ENCODE data around the gene EXOC6B.

EXOC6B gene

GRCh38 chr2:72794572-72794971, 31.3 kb downstream of the EXOC6B start:
- DNase-seq (ENCODE audit: low spot score), result no peak
- Mint-ChIP-seq H3K27ac (no peak overlapping the region), H3K36me3 (ENCODE audit: low read depth) (no peaks in the 10 kb centered on the region), H3K9me3 (no peaks in the 10 kb centered on the region), H3K27me3 (ENCODE audit: low read depth) (no peaks in the 10 kb centered on the region), H3K4me1 (ENCODE audit: low read depth) (peaks cover 10% of the 10 kb centered on the region), H3K4me3 (no peak overlapping the region)

- H3K36me3 Mint-ChIP-seq (ENCODE audit: low read depth), result no peaks in the 10 kb centered on the region
- no peak overlapping the region for H3K27ac Mint-ChIP-seq
- no peaks in the 10 kb centered on the region for H3K27me3 Mint-ChIP-seq (ENCODE audit: low read depth)
- peaks cover 10% of the 10 kb centered on the region for H3K4me1 Mint-ChIP-seq (ENCODE audit: low read depth)
- H3K4me3 Mint-ChIP-seq, result no peak overlapping the region
- no peaks in the 10 kb centered on the region for H3K9me3 Mint-ChIP-seq
- no peak for DNase-seq (ENCODE audit: low spot score)
Observed at GRCh38 chr2:72793798-72794440, 31.9 kb downstream of the EXOC6B start.

DNA sequence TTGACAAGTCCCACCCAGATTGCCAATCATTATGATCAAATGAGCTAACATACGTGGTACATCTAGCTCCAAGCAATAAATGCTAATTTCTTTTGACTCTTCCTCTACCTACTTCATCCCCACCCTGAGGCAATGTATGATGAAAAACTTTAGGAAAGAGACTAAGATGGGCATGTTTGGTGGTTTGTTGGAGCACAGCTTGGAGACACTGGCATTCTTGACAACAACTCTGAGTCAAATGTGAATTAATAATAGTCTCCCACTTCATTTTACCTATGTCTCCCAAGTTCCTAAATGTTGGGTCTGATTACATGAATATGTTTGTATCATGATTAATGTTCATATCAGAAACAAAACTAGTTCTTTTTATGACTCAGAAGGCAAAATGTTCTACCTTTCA, 36.6 kb downstream of the EXOC6B start:
- Mint-ChIP-seq H3K27me3 (ENCODE audit: low read depth) (no peaks in the 10 kb centered on the region), H3K9me3 (no peaks in the 10 kb centered on the region), H3K27ac (no peak overlapping the region), H3K4me3 (no peak overlapping the region), H3K4me1 (ENCODE audit: low read depth) (peaks cover 4% of the 10 kb centered on the region), H3K36me3 (ENCODE audit: low read depth) (no peaks in the 10 kb centered on the region)
- no peak for DNase-seq (ENCODE audit: low spot score)

DNA sequence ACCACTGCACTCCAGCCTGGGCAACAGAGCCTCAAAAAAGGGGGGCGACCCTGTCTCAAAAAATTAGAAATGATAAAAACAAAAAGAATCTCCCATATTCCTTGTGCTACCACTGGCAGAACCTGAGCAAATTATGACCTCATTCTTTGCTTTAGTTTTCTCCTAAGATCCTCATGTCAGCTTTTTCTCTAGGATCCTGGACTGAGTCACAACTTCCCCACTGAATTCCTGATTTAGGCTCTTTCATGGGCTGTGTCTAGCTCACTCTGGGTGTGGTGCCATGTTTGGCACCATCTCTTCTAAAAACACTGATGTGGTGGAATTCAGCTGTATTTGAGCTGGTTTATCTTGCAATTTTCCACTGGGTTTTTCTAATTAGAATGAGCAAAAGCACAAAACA, 37.1 kb downstream of the EXOC6B start:
- Mint-ChIP-seq H3K36me3 (ENCODE audit: low read depth) (no peaks in the 10 kb centered on the region), H3K27ac (no peak overlapping the region), H3K4me3 (no peak overlapping the region), H3K27me3 (ENCODE audit: low read depth) (peaks cover under 1% of the 10 kb centered on the region), H3K9me3 (no peaks in the 10 kb centered on the region), H3K4me1 (ENCODE audit: low read depth) (no peaks in the 10 kb centered on the region)
- no peak for DNase-seq (ENCODE audit: low spot score)

- Mint-ChIP-seq H3K4me3 (no peak overlapping the region), H3K27ac (no peak overlapping the region), H3K9me3 (no peaks in the 10 kb centered on the region), H3K4me1 (ENCODE audit: low read depth) (no peaks in the 10 kb centered on the region), H3K36me3 (ENCODE audit: low read depth) (no peaks in the 10 kb centered on the region), H3K27me3 (ENCODE audit: low read depth) (peaks cover 2% of the 10 kb centered on the region)
- no peak for DNase-seq (ENCODE audit: low spot score)
Observed at GRCh38 chr2:72785517-72785916, 40.3 kb downstream of the EXOC6B start.

GRCh38 chr2:72782520-72782919, 43.3 kb downstream of the EXOC6B start:
- H3K27ac Mint-ChIP-seq, result no peak overlapping the region
- H3K36me3 Mint-ChIP-seq (ENCODE audit: low read depth), result no peaks in the 10 kb centered on the region
- no peak for DNase-seq (ENCODE audit: low spot score)
- peaks cover 2% of the 10 kb centered on the region for H3K27me3 Mint-ChIP-seq (ENCODE audit: low read depth)
- H3K9me3 Mint-ChIP-seq, result no peaks in the 10 kb centered on the region
- H3K4me3 Mint-ChIP-seq, result no peak overlapping the region
- H3K4me1 Mint-ChIP-seq (ENCODE audit: low read depth), result no peaks in the 10 kb centered on the region

DNA sequence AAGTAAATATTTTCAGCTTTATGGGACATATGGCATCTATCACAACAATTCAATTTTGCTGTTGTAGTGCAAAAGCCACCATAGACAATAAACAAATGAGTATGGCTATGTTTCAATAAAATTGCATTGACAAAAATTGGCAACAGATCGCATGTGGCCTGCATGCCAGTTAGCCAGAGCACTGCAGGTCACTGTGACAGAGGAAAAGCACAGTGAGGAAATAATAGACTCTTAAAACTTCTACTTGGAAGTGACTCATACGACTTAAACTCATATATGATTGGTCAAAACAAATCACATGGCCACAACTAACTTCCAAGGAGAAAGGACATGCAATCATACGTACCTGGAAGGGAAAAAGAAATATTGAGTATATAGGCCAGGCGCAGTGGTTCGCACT, 44.4 kb downstream of the EXOC6B start:
- H3K27ac Mint-ChIP-seq, result no peak overlapping the region

DNA sequence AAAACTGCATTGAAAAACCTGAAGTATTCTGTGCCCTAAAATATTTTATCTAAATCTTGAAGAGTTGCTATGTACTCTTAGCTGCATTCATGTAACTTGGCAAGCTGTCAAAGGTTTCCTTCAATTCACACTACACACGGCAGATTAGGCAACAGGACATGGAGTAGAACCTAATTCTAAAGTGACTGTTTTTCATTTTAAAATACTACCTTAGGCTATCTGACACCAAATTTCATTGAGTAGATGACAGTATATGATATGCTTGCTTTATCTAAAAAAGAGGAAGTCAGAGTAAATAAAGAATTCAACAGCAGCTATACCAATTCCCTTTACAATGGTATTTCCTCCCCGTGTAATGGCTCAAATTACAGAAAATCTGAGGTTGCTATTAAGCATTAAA, 45.4 kb downstream of the EXOC6B start:
- no peaks in the 10 kb centered on the region for H3K36me3 Mint-ChIP-seq (ENCODE audit: low read depth)
- no peak for DNase-seq (ENCODE audit: low spot score)
- H3K9me3 Mint-ChIP-seq, result no peaks in the 10 kb centered on the region
- no peak overlapping the region for H3K4me3 Mint-ChIP-seq
- H3K4me1 Mint-ChIP-seq (ENCODE audit: low read depth), result no peaks in the 10 kb centered on the region
- peaks cover 2% of the 10 kb centered on the region for H3K27me3 Mint-ChIP-seq (ENCODE audit: low read depth)
- H3K27ac Mint-ChIP-seq, result no peak overlapping the region

More for the DNA sequence above, 44.4 kb downstream of the EXOC6B start:
- no peak for DNase-seq (ENCODE audit: low spot score)
- no peak overlapping the region for H3K4me3 Mint-ChIP-seq
- H3K27me3 Mint-ChIP-seq (ENCODE audit: low read depth), result peaks cover 2% of the 10 kb centered on the region
- no peaks in the 10 kb centered on the region for H3K36me3 Mint-ChIP-seq (ENCODE audit: low read depth)
- no peaks in the 10 kb centered on the region for H3K4me1 Mint-ChIP-seq (ENCODE audit: low read depth)
- H3K9me3 Mint-ChIP-seq, result no peaks in the 10 kb centered on the region

DNA sequence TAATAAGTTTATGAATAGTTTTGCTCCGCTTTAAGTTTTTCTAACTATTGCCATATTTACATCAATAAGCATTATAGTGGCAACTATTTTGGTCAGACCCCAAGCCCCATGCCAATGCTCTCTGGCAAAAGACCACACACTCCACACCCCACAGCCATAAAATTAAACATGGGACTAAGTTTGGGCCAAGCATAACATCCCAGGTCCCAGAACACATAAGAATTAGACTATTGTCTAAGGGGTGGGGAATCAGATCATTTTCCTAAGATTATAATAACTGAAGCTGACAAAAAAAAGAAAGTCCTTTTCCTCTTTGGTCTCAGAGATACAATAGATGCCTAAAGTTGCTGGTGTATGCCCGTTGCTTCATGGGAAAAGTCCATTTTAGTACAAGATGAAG, 46.3 kb downstream of the EXOC6B start:
- no peaks in the 10 kb centered on the region for H3K9me3 Mint-ChIP-seq
- DNase-seq (ENCODE audit: low spot score), result no peak
- no peak overlapping the region for H3K27ac Mint-ChIP-seq
- H3K4me1 Mint-ChIP-seq (ENCODE audit: low read depth), result no peaks in the 10 kb centered on the region
- no peak overlapping the region for H3K4me3 Mint-ChIP-seq
- no peaks in the 10 kb centered on the region for H3K36me3 Mint-ChIP-seq (ENCODE audit: low read depth)
- H3K27me3 Mint-ChIP-seq (ENCODE audit: low read depth), result peaks cover 2% of the 10 kb centered on the region

GRCh38 chr2:72778410-72778809, 47.4 kb downstream of the EXOC6B start:
- no peaks in the 10 kb centered on the region for H3K36me3 Mint-ChIP-seq (ENCODE audit: low read depth)

DNA sequence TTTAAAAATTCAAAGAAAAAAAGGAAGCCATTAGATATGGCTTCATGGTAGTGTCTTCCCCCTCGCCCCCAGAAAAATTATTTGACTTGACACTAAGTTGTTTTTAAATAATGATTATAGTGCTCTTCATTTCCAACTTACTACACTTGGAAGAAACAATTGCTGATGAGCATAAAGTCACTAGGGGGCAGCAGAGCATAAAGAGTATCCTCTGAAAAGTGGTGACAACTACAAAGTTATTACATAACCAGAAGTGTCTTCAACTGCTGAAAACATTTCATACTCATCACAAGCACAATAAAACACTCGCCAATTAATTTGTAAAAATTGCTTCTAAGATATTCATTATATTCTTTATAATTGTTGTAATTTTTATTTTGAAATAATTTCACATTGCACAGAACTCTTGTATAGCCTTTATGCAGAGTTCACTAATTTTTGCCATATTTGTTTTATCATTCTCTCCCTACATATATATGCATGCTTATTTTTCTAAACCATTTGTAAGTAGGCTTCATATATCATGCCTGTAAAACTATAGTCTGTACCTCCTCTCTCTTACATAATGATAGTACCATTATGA, 54.9 kb downstream of the EXOC6B start:
- H3K4me3 Mint-ChIP-seq, result no peak overlapping the region
- no peaks in the 10 kb centered on the region for H3K36me3 Mint-ChIP-seq (ENCODE audit: low read depth)
- DNase-seq (ENCODE audit: low spot score), result peak; percentile 33
- H3K27me3 Mint-ChIP-seq (ENCODE audit: low read depth), result no peaks in the 10 kb centered on the region
- H3K27ac Mint-ChIP-seq, result no peak overlapping the region
- no peaks in the 10 kb centered on the region for H3K4me1 Mint-ChIP-seq (ENCODE audit: low read depth)
- H3K9me3 Mint-ChIP-seq, result no peaks in the 10 kb centered on the region

More at GRCh38 chr2:72778410-72778809, 47.4 kb downstream of the EXOC6B start:
- H3K27ac Mint-ChIP-seq, result no peak overlapping the region
- no peaks in the 10 kb centered on the region for H3K27me3 Mint-ChIP-seq (ENCODE audit: low read depth)
- no peaks in the 10 kb centered on the region for H3K9me3 Mint-ChIP-seq
- no peaks in the 10 kb centered on the region for H3K4me1 Mint-ChIP-seq (ENCODE audit: low read depth)
- DNase-seq (ENCODE audit: low spot score), result no peak
- no peak overlapping the region for H3K4me3 Mint-ChIP-seq

- Mint-ChIP-seq H3K9me3 (peaks cover 17% of the 10 kb centered on the region), H3K4me1 (ENCODE audit: low read depth) (no peaks in the 10 kb centered on the region), H3K27ac (no peak overlapping the region), H3K27me3 (ENCODE audit: low read depth) (no peaks in the 10 kb centered on the region), H3K36me3 (ENCODE audit: low read depth) (peaks cover 2% of the 10 kb centered on the region), H3K4me3 (no peak overlapping the region)
- no peak for DNase-seq (ENCODE audit: low spot score)
Observed at GRCh38 chr2:72765997-72766609, 59.7 kb downstream of the EXOC6B start.

DNA sequence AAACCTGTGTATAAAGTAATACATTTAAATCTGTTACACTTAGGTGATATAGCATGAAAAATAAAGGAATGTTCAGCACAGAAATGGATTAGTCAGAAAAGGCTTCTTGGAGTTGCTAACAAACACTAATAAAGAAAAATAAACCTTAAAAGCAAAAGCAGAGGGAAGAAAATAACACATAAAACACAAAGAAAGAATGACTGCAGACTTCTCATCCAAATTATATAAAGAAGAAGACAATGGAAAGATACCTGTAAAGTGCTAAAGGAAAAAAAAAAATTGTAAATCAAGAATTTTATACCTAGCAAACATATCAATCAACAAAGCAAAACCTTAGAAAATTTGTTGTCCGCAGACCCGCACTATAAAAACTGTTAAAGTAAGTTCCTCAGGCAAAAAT, 63.6 kb downstream of the EXOC6B start:
- no peak overlapping the region for H3K4me3 Mint-ChIP-seq
- no peak for DNase-seq (ENCODE audit: low spot score)
- H3K36me3 Mint-ChIP-seq (ENCODE audit: low read depth), result peaks cover 3% of the 10 kb centered on the region
- H3K27me3 Mint-ChIP-seq (ENCODE audit: low read depth), result no peaks in the 10 kb centered on the region
- H3K4me1 Mint-ChIP-seq (ENCODE audit: low read depth), result no peaks in the 10 kb centered on the region
- H3K27ac Mint-ChIP-seq, result no peak overlapping the region
- H3K9me3 Mint-ChIP-seq, result peaks cover 19% of the 10 kb centered on the region

- H3K27me3 Mint-ChIP-seq (ENCODE audit: low read depth), result no peaks in the 10 kb centered on the region
- H3K4me3 Mint-ChIP-seq, result no peak overlapping the region
- H3K27ac Mint-ChIP-seq, result no peak overlapping the region
- DNase-seq (ENCODE audit: low spot score), result no peak
- no peaks in the 10 kb centered on the region for H3K4me1 Mint-ChIP-seq (ENCODE audit: low read depth)
- H3K9me3 Mint-ChIP-seq, result peaks cover 19% of the 10 kb centered on the region
- H3K36me3 Mint-ChIP-seq (ENCODE audit: low read depth), result peaks cover 3% of the 10 kb centered on the region
Observed at GRCh38 chr2:72759755-72760154, 66.1 kb downstream of the EXOC6B start.
